Gastrocnemius medialis (tissue), 4 donors: Measurements from ENCODE around the gene ZBTB20. TPM values are rescaled to one million over a fixed set of nuclear protein-coding genes. Genes with fewer than 3 reads are reported as not detected.

Experiments used
- ATAC-seq, 2 donors: fragments of 150-250 bp; one replicate each; pipeline ENCODE4 v1.9.1; 2016
- DNase-seq, 2 donors: peaks; one replicate each; pipeline ENCODE4 v3.0.0-alpha.2; 2019
- H3K27ac ChIP-seq, 4 donors: fragments of 200-600 bp; sonication (generic); 1 replicate in 1 of 4; 2 replicates in 3 of 4; pipeline ENCODE4 v1.5.1; 2016 to 2018; ENCODE audit warnings: mild to moderate bottlenecking in 2 of 4, moderate library complexity in 1 of 4
- H3K27me3 ChIP-seq, 3 donors: fragments of 200-600 bp; sonication (generic) in 2 of 3; 1 replicate in 1 of 3; 2 replicates in 2 of 3; pipeline versions ENCODE4 v1.5.1 to v1.6.0; 2016 to 2019; ENCODE audit warnings: mild to moderate bottlenecking in 1 of 3, moderate library complexity in 1 of 3
- H3K36me3 ChIP-seq, 2 donors: fragments of 200-600 bp; sonication (generic) in 1 of 2; one replicate each; pipeline ENCODE4 v1.5.1; 2017 to 2018
- H3K4me1 ChIP-seq, 2 donors: fragments of 200-600 bp; sonication (generic) in 1 of 2; one replicate each; pipeline ENCODE4 v1.5.1; 2016 to 2017; ENCODE audit warnings: mild to moderate bottlenecking in 2 of 2
- H3K4me3 ChIP-seq, 4 donors: fragments of 200-600 bp; sonication (generic) in 3 of 4; 1 replicate in 1 of 4; 2 replicates in 3 of 4; pipeline ENCODE4 v1.5.1; 2016 to 2019; ENCODE audit warnings: mild to moderate bottlenecking in 2 of 4
- H3K9me3 ChIP-seq, 3 donors: fragments of 200-600 bp; sonication (generic) in 2 of 3; 1 replicate in 1 of 3; 2 replicates in 2 of 3; pipeline ENCODE4 v1.5.1; 2016 to 2019
- POLR2A ChIP-seq, 2 donors: fragments of 450-650 bp; IDR thresholded peaks; one replicate each; pipeline ENCODE4 v1.6.1; 2017; ENCODE audit warnings: antibody characterized with exemption in 2 of 2, mild to moderate bottlenecking in 2 of 2, moderate library complexity in 2 of 2
- in situ Hi-C, 4 donors: fragments of 200-750 bp; cut with MboI; loops; one replicate each; pipeline versions ENCODE4 v1.15.0 to v1.8.0; 2017; ENCODE audit warnings: low sequenced_read_pairs in 4 of 4
- intact Hi-C: fragments of 100-400 bp; cut with DNase I; formaldehyde crosslinking; loops from one replicate; pipeline ENCODE4 v1.15.1; 2023; ENCODE audit warnings: low total_unique reads
- total RNA-seq, 4 donors: library from RNA; depleted of rRNA; stranded (reverse); fragments of >200 nt; gene quantifications; one replicate each; pipeline versions ENCODE4 v1.1.0 to v1.2.3, GENCODE V29; 2016
- TF ChIP-seq, protein P1 (sequence below), 5 experiments: fragments of 450-650 bp in 3 of 5; fragments of 200-600 bp in 2 of 5; sonication (generic) in 2 of 5; IDR thresholded peaks in 4 of 5; conservative IDR thresholded peaks in 1 of 5; 1 replicate in 4 of 5; 2 replicates in 1 of 5; pipeline ENCODE4 v1.5.1; 2016 to 2019; ENCODE audit warnings: antibody characterized with exemption in 5 of 5, mild to moderate bottlenecking in 3 of 5, moderate library complexity in 3 of 5

ZBTB20 gene
- total RNA-seq, 4 donors from 2014 or later, result 47.6 to 86.5 (median 69.0) TPM

DNA sequence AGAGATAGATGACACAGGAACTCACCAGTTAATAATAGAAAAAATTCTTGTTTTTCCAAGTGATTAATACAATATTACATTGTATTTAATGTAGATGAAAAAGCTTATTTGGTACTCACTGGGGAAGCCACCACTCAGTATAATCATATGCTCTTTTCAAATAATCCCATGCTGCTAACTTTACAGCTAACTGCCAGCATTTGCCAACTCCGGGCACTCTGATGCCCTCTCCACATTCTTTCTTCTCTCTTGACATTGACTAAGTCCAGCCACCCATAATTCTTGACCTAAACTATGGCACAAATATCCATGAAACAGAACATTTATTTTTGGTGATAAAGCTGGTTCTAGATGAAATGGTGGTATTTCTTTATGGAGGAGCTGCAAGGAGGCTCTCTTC is 384.9 kb downstream of the ZBTB20 start:
- DNase-seq, result no peak
- intact Hi-C loops, result no loop called here
- H3K27me3 ChIP-seq, result no peaks in the 10 kb centered on the region

DNA sequence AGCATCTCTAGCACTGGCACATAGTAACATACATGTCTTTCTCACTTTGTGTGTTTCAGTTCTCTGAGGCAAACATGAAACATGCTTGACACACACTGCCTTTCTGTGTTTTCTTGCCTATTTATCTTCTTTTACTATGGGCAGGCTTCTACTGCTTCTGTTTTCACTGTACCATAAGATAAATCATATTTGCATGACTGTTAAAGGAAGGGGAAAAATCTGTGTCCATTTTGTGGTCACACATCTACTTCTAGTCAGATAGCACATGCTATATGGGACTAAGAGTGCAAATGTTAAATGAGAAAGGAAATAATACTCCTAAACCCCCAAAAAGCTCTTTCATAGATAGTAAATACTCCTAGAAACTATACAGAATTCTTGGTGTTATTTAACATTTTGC is 386.4 kb downstream of the ZBTB20 start:
- Histone ChIP-seq H3K4me1 (peaks cover 44 to 51% of the 10 kb centered on the region in 2 donors), H3K27me3 (no peaks in the 10 kb centered on the region), H3K36me3 (no peaks in the 10 kb centered on the region), H3K9me3 (no peaks in the 10 kb centered on the region), H3K4me3 (no peak overlapping the region), H3K27ac (no peak overlapping the region)
- in situ Hi-C loops, result no loop called here
- intact Hi-C loops, result no loop called here
- ATAC-seq, result no peak
- DNase-seq, result no peak
- TF ChIP-seq POLR2A (IDR thresholded peaks at IDR 0.05), result no peak
- TF ChIP-seq, protein P1, sequence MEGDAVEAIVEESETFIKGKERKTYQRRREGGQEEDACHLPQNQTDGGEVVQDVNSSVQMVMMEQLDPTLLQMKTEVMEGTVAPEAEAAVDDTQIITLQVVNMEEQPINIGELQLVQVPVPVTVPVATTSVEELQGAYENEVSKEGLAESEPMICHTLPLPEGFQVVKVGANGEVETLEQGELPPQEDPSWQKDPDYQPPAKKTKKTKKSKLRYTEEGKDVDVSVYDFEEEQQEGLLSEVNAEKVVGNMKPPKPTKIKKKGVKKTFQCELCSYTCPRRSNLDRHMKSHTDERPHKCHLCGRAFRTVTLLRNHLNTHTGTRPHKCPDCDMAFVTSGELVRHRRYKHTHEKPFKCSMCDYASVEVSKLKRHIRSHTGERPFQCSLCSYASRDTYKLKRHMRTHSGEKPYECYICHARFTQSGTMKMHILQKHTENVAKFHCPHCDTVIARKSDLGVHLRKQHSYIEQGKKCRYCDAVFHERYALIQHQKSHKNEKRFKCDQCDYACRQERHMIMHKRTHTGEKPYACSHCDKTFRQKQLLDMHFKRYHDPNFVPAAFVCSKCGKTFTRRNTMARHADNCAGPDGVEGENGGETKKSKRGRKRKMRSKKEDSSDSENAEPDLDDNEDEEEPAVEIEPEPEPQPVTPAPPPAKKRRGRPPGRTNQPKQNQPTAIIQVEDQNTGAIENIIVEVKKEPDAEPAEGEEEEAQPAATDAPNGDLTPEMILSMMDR (IDR thresholded peaks at IDR 0.05 in 4 of 5, conservative IDR thresholded peaks at IDR 0.05 in 1 of 5), result no peak

More for the DNA sequence above, 384.9 kb downstream of the ZBTB20 start:
- no peak for ATAC-seq
- Histone ChIP-seq H3K4me1 (peaks cover 42 to 58% of the 10 kb centered on the region in 2 donors), H3K36me3 (no peaks in the 10 kb centered on the region), H3K27ac (no peak overlapping the region), H3K4me3 (no peak overlapping the region), H3K9me3 (no peaks in the 10 kb centered on the region)
- in situ Hi-C loops, result no loop called here
- no peak for TF ChIP-seq POLR2A (IDR thresholded peaks at IDR 0.05)
- TF ChIP-seq, protein P1 (IDR thresholded peaks at IDR 0.05 in 4 of 5, conservative IDR thresholded peaks at IDR 0.05 in 1 of 5), result no peak

DNA sequence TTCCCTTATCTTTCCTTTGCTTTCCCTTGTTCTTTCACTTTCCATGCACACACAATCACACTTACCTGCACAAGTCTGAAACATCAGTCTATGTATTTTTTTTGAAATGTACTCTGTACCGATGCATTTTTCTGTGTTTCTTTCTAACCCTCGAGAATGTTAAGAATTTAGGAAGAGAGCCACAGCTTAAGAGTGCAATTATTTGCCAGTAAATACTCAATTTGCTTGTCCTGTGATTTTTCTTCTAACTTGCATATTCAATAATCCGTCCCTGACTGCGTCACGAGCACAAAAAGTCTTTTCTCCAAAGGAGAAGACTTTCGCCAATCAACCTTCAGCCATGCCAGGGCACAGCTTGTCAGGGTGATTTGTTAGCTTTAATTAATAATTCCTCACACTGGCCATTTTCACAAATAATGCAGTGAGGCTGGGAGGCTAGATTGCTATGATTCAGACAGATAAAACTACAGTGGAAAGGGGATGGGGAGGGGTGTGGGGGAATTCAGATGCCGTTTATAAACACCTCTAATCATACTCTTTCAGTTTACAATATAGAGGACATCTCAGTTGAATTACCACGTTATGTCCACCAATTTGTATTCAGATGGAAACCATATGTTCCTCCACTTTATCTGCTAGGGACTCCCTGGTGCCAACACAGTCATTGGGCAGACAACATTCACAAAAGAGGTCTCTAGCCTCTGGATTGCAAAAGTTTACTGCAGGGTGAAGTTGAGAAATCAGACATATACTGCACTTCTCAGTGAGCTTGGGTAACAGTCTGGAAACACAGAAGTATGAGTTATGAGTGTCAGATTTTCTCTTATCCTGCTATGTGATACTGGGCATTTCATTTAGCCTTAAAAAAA is 388.0 kb downstream of the ZBTB20 start:
- H3K4me3 ChIP-seq, result peak overlapping the region; percentile 38 to 46 (median 42)
- H3K4me1 ChIP-seq, result peaks cover 28 to 47% of the 10 kb centered on the region in 2 donors
- peak; percentile 53 to 82 for ATAC-seq
- TF ChIP-seq POLR2A (IDR thresholded peaks at IDR 0.05), result no peak
- TF ChIP-seq, protein P1 (IDR thresholded peaks at IDR 0.05 in 4 of 5, conservative IDR thresholded peaks at IDR 0.05 in 1 of 5), result no peak
- in situ Hi-C loops (no loop called here), intact Hi-C loops (no loop called here)
- H3K27ac ChIP-seq, result peak overlapping the region; percentile 15 to 52 (median 39)
- H3K27me3 ChIP-seq, result no peaks in the 10 kb centered on the region
- DNase-seq, result no peak
- H3K9me3 ChIP-seq, result no peaks in the 10 kb centered on the region
- no peaks in the 10 kb centered on the region for H3K36me3 ChIP-seq

DNA sequence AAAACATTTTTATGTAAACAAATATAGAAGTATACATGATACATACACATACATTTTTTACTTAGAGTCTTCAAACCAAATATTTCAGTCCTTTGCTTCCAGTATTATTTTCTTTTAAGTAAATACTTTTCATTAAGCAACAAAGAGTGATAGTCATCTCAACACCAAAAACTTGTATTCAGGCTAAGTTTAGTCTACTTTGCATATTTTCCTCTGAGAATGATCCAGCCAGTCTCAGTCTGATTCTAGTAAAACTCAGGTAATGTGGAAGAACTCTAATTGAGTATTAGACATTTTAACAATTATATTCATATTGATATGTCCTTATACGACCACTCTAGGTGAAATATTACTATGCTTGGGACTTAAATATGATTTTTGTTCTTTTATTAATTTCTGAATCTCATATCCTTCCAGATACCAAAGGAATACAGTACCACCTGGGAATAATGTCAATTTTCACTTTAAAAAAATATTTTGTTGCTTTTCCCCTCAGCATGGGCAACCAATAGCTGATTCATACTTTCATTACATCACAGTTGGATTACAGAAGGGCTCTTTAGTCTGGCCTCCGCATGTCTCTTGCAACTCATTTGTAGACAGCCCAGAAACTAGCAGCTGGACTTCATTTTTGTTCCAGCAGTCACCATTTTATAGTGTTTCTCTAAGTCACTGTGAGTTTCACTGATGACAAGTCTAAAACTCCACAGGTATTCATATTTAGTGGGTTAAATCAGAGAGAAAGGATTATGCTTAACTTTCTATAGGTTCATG is 390.4 kb downstream of the ZBTB20 start:
- DNase-seq (no peak), ATAC-seq (peak; percentile 59 to 60)
- no peaks in the 10 kb centered on the region for H3K36me3 ChIP-seq
- peak overlapping the region in 3 of 4 donors; percentile 2 to 48 (median 4) for H3K27ac ChIP-seq
- peak in 1 of 2 donors; percentile 24 for TF ChIP-seq POLR2A (IDR thresholded peaks at IDR 0.05)
- TF ChIP-seq, protein P1 (IDR thresholded peaks at IDR 0.05 in 4 of 5, conservative IDR thresholded peaks at IDR 0.05 in 1 of 5), result no peak
- in situ Hi-C loops (no loop called here), intact Hi-C loops (no loop called here)
- no peak overlapping the region for H3K4me3 ChIP-seq
- H3K9me3 ChIP-seq, result no peaks in the 10 kb centered on the region
- peaks cover 26 to 38% of the 10 kb centered on the region in 2 donors for H3K4me1 ChIP-seq
- no peaks in the 10 kb centered on the region for H3K27me3 ChIP-seq
